A673 (cell line): ENCODE results near the gene ZNRF3. TPM values are rescaled to one million over a fixed set of nuclear protein-coding genes. Genes with fewer than 3 reads are reported as not detected.

Source experiments
- BruUV-seq: library from RNA; stranded (reverse); fragments of 400-500 nt; replicated peaks from 2 replicates; lab custom pipeline; 2021; lab: Mats Ljungman, UMichigan
- CTCF ChIA-PET: fragments of 300-600 bp; sonication (Branson Sonifier 250); formaldehyde crosslinking; loops from one replicate; lab custom pipeline; 2022; ENCODE audit warnings: antibody characterized with exemption; lab: Charles Lee
- POLR2A ChIA-PET: fragments of 300-600 bp; sonication (Branson Sonifier 250); formaldehyde crosslinking; loops from one replicate; lab custom pipeline; 2022; ENCODE audit warnings: antibody characterized with exemption; ENCODE audit not compliant: low non-redundant PET; lab: Charles Lee
- DNase-seq: peaks from one replicate; pipeline ENCODE4 v3.0.0-alpha.2; 2015; ENCODE audit warnings: low spot score
- H3K27ac ChIP-seq: fragments of 200-600 bp; sonication (generic); 2 replicates; pipeline ENCODE4 v1.5.1; 2016; ENCODE audit warnings: mixed run types, low read depth, mild to moderate bottlenecking, mixed read lengths, antibody characterized with exemption, low read length; ENCODE audit not compliant: poor library complexity, severe bottlenecking
- H3K27me3 ChIP-seq: fragments of 200-600 bp; sonication (generic); replicated peaks from 2 replicates; pipeline ENCODE4 v1.6.1; 2017; ENCODE audit warnings: mixed run types, low read depth, mild to moderate bottlenecking, mixed read lengths, antibody characterized with exemption, low read length; ENCODE audit not compliant: insufficient read depth, poor library complexity
- H3K36me3 ChIP-seq: fragments of 200-600 bp; sonication (generic); 2 replicates; pipeline ENCODE4 v1.6.1; 2016; ENCODE audit warnings: mixed run types, mild to moderate bottlenecking, mixed read lengths, antibody characterized with exemption, low read length; ENCODE audit not compliant: insufficient read depth, poor library complexity, severe bottlenecking
- H3K4me1 ChIP-seq: fragments of 200-600 bp; sonication (generic); 2 replicates; pipeline ENCODE4 v1.6.1; 2017; ENCODE audit warnings: mixed run types, mild to moderate bottlenecking, mixed read lengths, antibody characterized with exemption, low read length; ENCODE audit not compliant: insufficient read depth, poor library complexity, severe bottlenecking
- H3K4me3 ChIP-seq: fragments of 200-600 bp; sonication (generic); 2 replicates; pipeline ENCODE4 v1.5.1; 2016; ENCODE audit warnings: low read depth, mixed run types, mild to moderate bottlenecking, mixed read lengths, low read length; ENCODE audit not compliant: poor library complexity, severe bottlenecking
- H3K9me3 ChIP-seq: fragments of 200-600 bp; sonication (generic); 2 replicates; pipeline ENCODE4 v1.6.1; 2016; ENCODE audit warnings: mixed run types, low read depth, mild to moderate bottlenecking, mixed read lengths, antibody characterized with exemption, low read length; ENCODE audit not compliant: poor library complexity, severe bottlenecking
- EZH2 ChIP-seq: fragments of 200-600 bp; sonication (generic); IDR thresholded peaks from 2 replicates; pipeline ENCODE4 v1.6.1; 2017; ENCODE audit warnings: borderline replicate concordance, low read depth, mild to moderate bottlenecking, mixed read lengths, antibody characterized with exemption, low read length; ENCODE audit not compliant: poor library complexity, severe bottlenecking
- intact Hi-C: fragments of 100-400 bp; cut with micrococcal nuclease; formaldehyde crosslinking; loops from one replicate; pipeline ENCODE4 v1.10.0; 2022; ENCODE audit not compliant: unreplicated experiment
- total RNA-seq: library from RNA; stranded (reverse); gene quantifications from 2 replicates; pipeline ENCODE4 v1.2.3, GENCODE V29; 2021
- TF ChIP-seq, protein P1 (sequence below): fragments of 300-800, 200-600 bp; sonication (generic); conservative IDR thresholded peaks from 2 replicates; pipeline ENCODE4 v1.5.1; 2017; ENCODE audit warnings: low read depth, mild to moderate bottlenecking, antibody characterized with exemption, low read length, moderate library complexity, mixed read lengths

ZNRF3 gene
- total RNA-seq, 1 experiment from 2014 or later, result 11.9 TPM

GRCh38 chr22:28846994-28847393 lies 36.4 kb upstream of the ZNRF3 start:
- no TSS peak for BruUV-seq
- no peak for TF ChIP-seq EZH2
- TF ChIP-seq, protein P1, sequence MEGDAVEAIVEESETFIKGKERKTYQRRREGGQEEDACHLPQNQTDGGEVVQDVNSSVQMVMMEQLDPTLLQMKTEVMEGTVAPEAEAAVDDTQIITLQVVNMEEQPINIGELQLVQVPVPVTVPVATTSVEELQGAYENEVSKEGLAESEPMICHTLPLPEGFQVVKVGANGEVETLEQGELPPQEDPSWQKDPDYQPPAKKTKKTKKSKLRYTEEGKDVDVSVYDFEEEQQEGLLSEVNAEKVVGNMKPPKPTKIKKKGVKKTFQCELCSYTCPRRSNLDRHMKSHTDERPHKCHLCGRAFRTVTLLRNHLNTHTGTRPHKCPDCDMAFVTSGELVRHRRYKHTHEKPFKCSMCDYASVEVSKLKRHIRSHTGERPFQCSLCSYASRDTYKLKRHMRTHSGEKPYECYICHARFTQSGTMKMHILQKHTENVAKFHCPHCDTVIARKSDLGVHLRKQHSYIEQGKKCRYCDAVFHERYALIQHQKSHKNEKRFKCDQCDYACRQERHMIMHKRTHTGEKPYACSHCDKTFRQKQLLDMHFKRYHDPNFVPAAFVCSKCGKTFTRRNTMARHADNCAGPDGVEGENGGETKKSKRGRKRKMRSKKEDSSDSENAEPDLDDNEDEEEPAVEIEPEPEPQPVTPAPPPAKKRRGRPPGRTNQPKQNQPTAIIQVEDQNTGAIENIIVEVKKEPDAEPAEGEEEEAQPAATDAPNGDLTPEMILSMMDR, result no peak
- Histone ChIP-seq H3K27ac (no peak overlapping the region), H3K9me3 (no peaks in the 10 kb centered on the region), H3K36me3 (no peaks in the 10 kb centered on the region), H3K4me1 (no peaks in the 10 kb centered on the region), H3K4me3 (no peak overlapping the region), H3K27me3 (no peaks in the 10 kb centered on the region)
- intact Hi-C loops, result no loop called here
- CTCF ChIA-PET, result no interaction called here
- DNase-seq, result no peak
- POLR2A ChIA-PET, result no interaction called here

DNA sequence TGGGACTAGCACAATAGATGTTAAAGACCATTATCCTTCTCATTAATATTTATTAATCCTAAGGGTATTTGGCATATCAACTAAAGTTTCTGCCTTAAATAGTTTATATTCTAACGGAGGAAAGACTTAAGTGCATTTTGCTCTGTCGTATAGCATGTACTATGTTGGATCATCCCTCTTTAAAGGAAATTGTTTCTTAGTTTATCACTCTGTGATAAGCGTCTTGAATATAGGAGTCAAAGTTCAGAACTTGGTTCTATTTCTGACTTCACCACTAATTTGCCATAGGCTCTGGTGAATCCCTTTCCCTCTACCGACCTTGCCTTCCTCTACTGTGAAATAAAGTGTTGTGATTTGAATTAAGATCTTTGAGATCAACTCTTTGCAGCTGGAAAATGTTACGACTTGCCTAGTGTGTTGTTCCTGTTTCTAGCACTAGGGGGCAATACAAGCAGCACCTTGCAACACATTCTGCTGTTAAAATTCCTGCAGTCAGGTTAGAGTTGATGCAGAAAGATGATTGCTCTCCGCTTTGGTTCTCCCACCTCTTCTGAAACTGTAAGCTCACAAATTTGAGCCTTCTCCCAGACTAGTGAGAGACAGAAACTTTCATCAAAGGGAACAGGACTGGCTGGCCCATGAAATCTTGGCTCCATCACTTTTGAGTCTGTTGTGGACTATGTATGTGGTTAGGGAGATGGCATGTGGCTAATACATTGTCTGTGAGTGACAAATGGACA lies 27.8 kb upstream of the ZNRF3 start:
- H3K9me3 ChIP-seq, result no peaks in the 10 kb centered on the region
- peak; percentile 76 for DNase-seq
- BruUV-seq, result no TSS peak
- H3K36me3 ChIP-seq, result no peaks in the 10 kb centered on the region
- H3K4me1 ChIP-seq, result no peaks in the 10 kb centered on the region
- TF ChIP-seq, protein P1, result peak; percentile 95
- TF ChIP-seq EZH2, result no peak
- ChIA-PET POLR2A (no interaction called here), CTCF (interaction anchor here (0.9 to 1.8 kb wide), 3 partner anchors 185 to 390 kb away, joined by 6 to 54 read pairs (median 9); no protein-coding TSS in a partner anchor)
- H3K4me3 ChIP-seq, result no peak overlapping the region
- H3K27me3 ChIP-seq, result no peaks in the 10 kb centered on the region
- H3K27ac ChIP-seq, result no peak overlapping the region
- intact Hi-C loops, result loop anchor here (1.0 to 2.0 kb wide), 3 partner anchors 185 to 389 kb away; no protein-coding TSS in a partner anchor

- no peaks in the 10 kb centered on the region for H3K27me3 ChIP-seq
- no peak for DNase-seq
- intact Hi-C loops, result no loop called here
- H3K36me3 ChIP-seq, result no peaks in the 10 kb centered on the region
- no peak for TF ChIP-seq EZH2
- TF ChIP-seq, protein P1, result no peak
- ChIA-PET POLR2A (no interaction called here), CTCF (interaction anchor here (0.6 to 1.8 kb wide), 6 partner anchors 28 to 791 kb away, joined by 3 to 54 read pairs (median 5); partner anchors contain the start of gene ZNRF3)
- H3K27ac ChIP-seq, result no peak overlapping the region
- no peaks in the 10 kb centered on the region for H3K9me3 ChIP-seq
- no peak overlapping the region for H3K4me3 ChIP-seq
- no peaks in the 10 kb centered on the region for H3K4me1 ChIP-seq
- no TSS peak for BruUV-seq
Observed at GRCh38 chr22:28856095-28856455, 27.3 kb upstream of the ZNRF3 start.
